Fibroblast of lung (primary cell): ENCODE data around the gene PLXNA4. TPM values are rescaled to one million over a fixed set of nuclear protein-coding genes. Genes with fewer than 3 reads are reported as not detected.

Experiments used
- DNase-seq, 2 donors: peaks; one replicate each; pipeline versions ENCODE4 v3.0.0 to v3.0.0-alpha.2; 2010; ENCODE audit warnings: low read depth in 2 of 2
- H2AFZ ChIP-seq: 2 replicates; pipeline ENCODE4 v1.5.1; 2012; ENCODE audit warnings: low read length, control low read depth, inconsistent platforms
- H3K27ac ChIP-seq: 2 replicates; pipeline ENCODE4 v1.5.1; 2011; ENCODE audit warnings: low read length, control low read depth; ENCODE audit not compliant: insufficient read depth
- H3K27me3 ChIP-seq: 2 replicates; pipeline ENCODE4 v1.5.1; 2011; ENCODE audit warnings: mild to moderate bottlenecking, low read length; ENCODE audit not compliant: control insufficient read depth, insufficient read depth
- H3K36me3 ChIP-seq: 2 replicates; pipeline ENCODE4 v1.5.1; 2011; ENCODE audit warnings: low read length; ENCODE audit not compliant: control insufficient read depth, insufficient read depth
- H3K4me1 ChIP-seq: 2 replicates; pipeline ENCODE4 v1.5.1; 2011; ENCODE audit warnings: low read length; ENCODE audit not compliant: control insufficient read depth, insufficient read depth; ENCODE audit errors: extremely low read depth
- H3K4me2 ChIP-seq: 2 replicates; pipeline ENCODE4 v1.5.1; 2011; ENCODE audit warnings: low read length, control low read depth; ENCODE audit not compliant: insufficient read depth; ENCODE audit errors: extremely low read depth
- H3K4me3 ChIP-seq, 4 experiments: fragments of 200-600 bp in 1 of 4; sonication (generic) in 1 of 4; replicated peaks in 1 of 4; 2 replicates each; pipeline ENCODE4 v1.5.1; 2011 to 2016; ENCODE audit warnings: low read length in 4 of 4, low read depth in 3 of 4, mild to moderate bottlenecking in 3 of 4, control low read depth in 2 of 4, inconsistent platforms in 1 of 4, mixed read lengths in 1 of 4; ENCODE audit not compliant: insufficient read depth in 1 of 4; ENCODE audit errors: control extremely low read depth in 1 of 4
- H3K79me2 ChIP-seq: 2 replicates; pipeline ENCODE4 v1.5.1; 2012; ENCODE audit warnings: mild to moderate bottlenecking, low read length, inconsistent platforms; ENCODE audit not compliant: control insufficient read depth, insufficient read depth
- H3K9ac ChIP-seq: 2 replicates; pipeline ENCODE4 v1.5.1; 2011; ENCODE audit warnings: mild to moderate bottlenecking, low read length, control low read depth; ENCODE audit not compliant: insufficient read depth
- H3K9me3 ChIP-seq: 2 replicates; pipeline ENCODE4 v1.5.1; 2012; ENCODE audit warnings: low read depth, low read length; ENCODE audit not compliant: control insufficient read depth, insufficient read depth
- H4K20me1 ChIP-seq: 2 replicates; pipeline ENCODE4 v1.5.1; 2011; ENCODE audit warnings: low read length; ENCODE audit not compliant: control insufficient read depth, insufficient read depth; ENCODE audit errors: extremely low read depth
- EZH2 ChIP-seq: IDR thresholded peaks from 2 replicates; pipeline ENCODE4 v1.5.1; 2012; ENCODE audit warnings: low read length, control low read depth, mild to moderate bottlenecking; ENCODE audit errors: missing control alignments
- polyA plus RNA-seq, 2 donors: library from polyadenylated mRNA; depleted of rRNA in 1 of 2; stranded (reverse) in 1 of 2; unstranded in 1 of 2; fragments of >200 nt; gene quantifications; 2 replicates each; pipeline ENCODE4 v1.2.1, GENCODE V29; 2011 to 2012; ENCODE audit warnings: missing spikeins in 1 of 2
- total RNA-seq: library from RNA; depleted of rRNA; stranded (reverse); fragments of >200 nt; gene quantifications from 2 replicates; pipeline ENCODE4 v1.2.1, GENCODE V29; 2014
- TF ChIP-seq, protein P1 (sequence below), 2 donors: IDR thresholded peaks in 1 of 2; conservative IDR thresholded peaks in 1 of 2; 1 replicate in 1 of 2; 2 replicates in 1 of 2; pipeline ENCODE4 v1.5.1; 2011 to 2012; ENCODE audit warnings: low read length in 2 of 2, control low read depth in 1 of 2, inconsistent platforms in 1 of 2, low read depth in 1 of 2, mild to moderate bottlenecking in 1 of 2

Gene PLXNA4
- total and polyA plus RNA-seq, 2 donors (not counting 1 experiment from before 2014, with no cell fraction given): 1.2 to 1.5 TPM

DNA sequence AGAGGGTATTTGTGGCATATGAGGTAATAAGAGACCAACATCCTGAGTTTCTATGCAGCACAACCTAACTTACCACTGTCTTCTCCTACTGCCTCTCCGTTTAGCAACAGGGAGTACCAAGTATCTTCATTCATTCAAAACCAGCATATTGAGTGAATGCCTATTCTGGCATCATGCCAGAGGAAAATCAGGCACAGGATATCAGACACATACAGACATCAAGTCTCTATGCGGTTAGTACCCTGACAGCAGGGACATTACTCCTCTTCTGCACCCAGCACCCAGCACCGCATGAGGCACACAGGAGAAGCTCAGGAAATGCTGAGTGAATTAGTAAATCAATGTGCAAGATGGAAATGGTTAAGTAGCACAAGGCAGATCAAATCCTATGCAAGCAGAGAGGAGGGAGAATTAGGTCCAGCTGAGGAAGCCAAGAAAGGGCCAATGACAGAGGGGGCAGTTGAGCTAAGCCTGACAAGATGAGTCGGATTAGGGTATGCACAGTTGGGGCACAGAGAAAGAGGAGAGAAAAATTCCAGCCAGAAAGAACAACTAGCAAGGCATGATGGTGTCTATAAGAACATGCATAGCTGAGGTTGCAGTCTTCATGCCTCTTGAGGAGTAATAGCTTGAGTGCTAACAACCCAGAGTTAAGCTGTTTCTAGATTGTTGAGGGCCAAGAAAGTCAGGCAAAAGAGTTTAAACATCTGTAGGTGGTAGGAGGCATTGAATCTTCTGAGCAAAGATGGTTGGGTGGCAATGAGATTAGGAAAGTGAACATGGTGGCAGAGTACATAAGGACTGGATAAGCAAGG is 146.0 kb downstream of the PLXNA4 start:
- H3K4me1 ChIP-seq: peaks cover 13% of the 10 kb centered on the region
- H3K9ac ChIP-seq: no peak overlapping the region
- peak overlapping the region; percentile 19 for H3K4me2 ChIP-seq
- no peaks in the 10 kb centered on the region for H3K27me3 ChIP-seq
- no peak overlapping the region for H3K4me3 ChIP-seq
- H3K9me3 ChIP-seq: no peaks in the 10 kb centered on the region
- H4K20me1 ChIP-seq: no peaks in the 10 kb centered on the region
- H2AFZ ChIP-seq: no peak overlapping the region
- no peaks in the 10 kb centered on the region for H3K36me3 ChIP-seq
- TF ChIP-seq, protein P1, sequence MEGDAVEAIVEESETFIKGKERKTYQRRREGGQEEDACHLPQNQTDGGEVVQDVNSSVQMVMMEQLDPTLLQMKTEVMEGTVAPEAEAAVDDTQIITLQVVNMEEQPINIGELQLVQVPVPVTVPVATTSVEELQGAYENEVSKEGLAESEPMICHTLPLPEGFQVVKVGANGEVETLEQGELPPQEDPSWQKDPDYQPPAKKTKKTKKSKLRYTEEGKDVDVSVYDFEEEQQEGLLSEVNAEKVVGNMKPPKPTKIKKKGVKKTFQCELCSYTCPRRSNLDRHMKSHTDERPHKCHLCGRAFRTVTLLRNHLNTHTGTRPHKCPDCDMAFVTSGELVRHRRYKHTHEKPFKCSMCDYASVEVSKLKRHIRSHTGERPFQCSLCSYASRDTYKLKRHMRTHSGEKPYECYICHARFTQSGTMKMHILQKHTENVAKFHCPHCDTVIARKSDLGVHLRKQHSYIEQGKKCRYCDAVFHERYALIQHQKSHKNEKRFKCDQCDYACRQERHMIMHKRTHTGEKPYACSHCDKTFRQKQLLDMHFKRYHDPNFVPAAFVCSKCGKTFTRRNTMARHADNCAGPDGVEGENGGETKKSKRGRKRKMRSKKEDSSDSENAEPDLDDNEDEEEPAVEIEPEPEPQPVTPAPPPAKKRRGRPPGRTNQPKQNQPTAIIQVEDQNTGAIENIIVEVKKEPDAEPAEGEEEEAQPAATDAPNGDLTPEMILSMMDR (conservative IDR thresholded peaks at IDR 0.05 in 1 of 2, IDR thresholded peaks at IDR 0.05 in 1 of 2; ENCODE audit: low read depth in 1 of 2, low read length in 2 of 2): no peak
- no peak for TF ChIP-seq EZH2
- H3K27ac ChIP-seq: peak overlapping the region; percentile 42
- peak in 1 of 2 donors; percentile 64 for DNase-seq
- no peaks in the 10 kb centered on the region for H3K79me2 ChIP-seq

DNA sequence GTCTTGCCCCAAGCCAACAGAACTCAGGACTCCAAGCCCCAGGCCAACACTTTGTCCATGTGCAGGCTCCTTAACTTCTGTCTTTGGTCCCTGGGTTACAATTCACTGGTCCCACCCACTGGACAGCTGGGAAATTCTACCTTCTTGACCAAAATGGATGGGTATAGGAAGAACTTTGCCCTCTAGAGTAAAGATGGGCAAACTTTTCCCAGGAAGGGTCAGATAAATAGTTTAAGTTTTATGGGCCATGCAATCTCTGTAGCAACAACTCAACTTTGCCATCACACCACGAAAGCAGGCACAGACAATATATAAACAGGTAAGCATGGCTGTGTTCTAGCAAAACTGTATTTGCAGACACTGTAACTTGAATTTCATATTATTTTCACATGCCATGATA is 147.1 kb downstream of the PLXNA4 start:
- Histone ChIP-seq H3K4me1 (peaks cover 13% of the 10 kb centered on the region), H3K27me3 (no peaks in the 10 kb centered on the region), H3K79me2 (no peaks in the 10 kb centered on the region), H3K4me2 (no peak overlapping the region), H3K36me3 (no peaks in the 10 kb centered on the region), H4K20me1 (no peaks in the 10 kb centered on the region), H3K4me3 (no peak overlapping the region), H3K9me3 (no peaks in the 10 kb centered on the region), H2AFZ (no peak overlapping the region), H3K9ac (no peak overlapping the region), H3K27ac (no peak overlapping the region)
- TF ChIP-seq EZH2: no peak
- TF ChIP-seq, protein P1 (conservative IDR thresholded peaks at IDR 0.05 in 1 of 2, IDR thresholded peaks at IDR 0.05 in 1 of 2; ENCODE audit: low read depth in 1 of 2, low read length in 2 of 2): no peak
- no peak for DNase-seq

DNA sequence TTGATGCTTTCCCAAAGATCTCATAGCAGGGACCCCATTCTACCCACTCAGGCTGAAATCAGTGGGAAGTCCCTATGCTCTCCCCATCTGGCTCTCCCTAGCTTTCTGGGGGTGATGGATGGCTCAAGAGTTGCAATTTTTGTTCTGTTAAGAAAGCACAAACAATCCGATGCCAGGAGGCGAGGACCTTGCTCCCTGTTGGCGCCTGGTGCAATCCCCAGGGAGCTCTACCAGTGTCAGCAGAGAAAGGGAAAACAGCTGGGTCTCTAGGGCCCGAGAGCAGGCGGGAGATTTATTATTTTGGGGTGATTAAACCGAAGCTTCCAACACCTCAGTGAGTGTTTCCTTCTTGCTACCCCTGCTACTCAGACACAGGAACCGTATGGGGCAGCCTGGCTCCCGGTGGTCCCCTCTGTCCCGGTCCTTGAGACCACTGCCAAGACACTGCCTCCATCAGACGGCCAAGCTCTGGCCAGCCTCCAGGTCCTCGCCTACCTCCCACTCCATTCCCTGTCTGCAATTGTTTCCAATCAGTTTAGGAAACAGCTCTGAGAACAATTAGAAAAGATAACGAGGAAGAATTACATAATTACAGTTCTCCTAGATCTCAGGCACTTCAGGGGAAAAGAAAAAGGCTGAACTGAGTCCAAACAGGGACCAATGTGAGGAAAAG is 147.9 kb downstream of the PLXNA4 start:
- Histone ChIP-seq H3K36me3 (no peaks in the 10 kb centered on the region), H3K9ac (no peak overlapping the region), H3K27ac (no peak overlapping the region), H3K79me2 (no peaks in the 10 kb centered on the region), H3K4me3 (no peak overlapping the region), H3K4me1 (peaks cover 16% of the 10 kb centered on the region), H4K20me1 (no peaks in the 10 kb centered on the region), H3K4me2 (no peak overlapping the region), H3K27me3 (no peaks in the 10 kb centered on the region), H2AFZ (no peak overlapping the region), H3K9me3 (no peaks in the 10 kb centered on the region)
- peak in 1 of 2 donors; percentile 46 for DNase-seq
- TF ChIP-seq EZH2: no peak
- TF ChIP-seq, protein P1 (conservative IDR thresholded peaks at IDR 0.05 in 1 of 2, IDR thresholded peaks at IDR 0.05 in 1 of 2; ENCODE audit: low read depth in 1 of 2, low read length in 2 of 2): no peak
